H1 (cell line): ENCODE measurements around the gene KANSL1L. TPM values are rescaled to one million over a fixed set of nuclear protein-coding genes. Genes with fewer than 3 reads are reported as not detected.

Experiments
- CTCF ChIA-PET: fragments of 300-600 bp; sonication (Branson Sonifier 250); formaldehyde crosslinking; loops from one replicate; lab custom pipeline; 2021; ENCODE audit not compliant: partially characterized antibody; lab: Charles Lee
- POLR2A ChIA-PET: fragments of 300-600 bp; sonication (Branson Sonifier 250); formaldehyde crosslinking; loops from one replicate; lab custom pipeline; 2021; ENCODE audit warnings: inconsistent platforms; ENCODE audit not compliant: partially characterized antibody; lab: Charles Lee
- DNase-seq, 2 experiments: peaks; one replicate each; pipeline versions ENCODE4 v3.0.0 to v3.0.0-alpha.2; 2010 to 2022; ENCODE audit warnings: low spot score in 2 of 2, low read depth in 1 of 2, mixed read lengths in 1 of 2
- FAIRE-seq: peaks from 2 replicates; lab custom pipeline; 2011; peaks lifted over from hg19 to GRCh38; lab: Jason Lieb, UNC
- H2AFZ ChIP-seq: 2 replicates; pipeline ENCODE4 v1.8.1; 2012; ENCODE audit warnings: low read length, inconsistent platforms
- H2AK5ac ChIP-seq: 2 replicates; pipeline ENCODE4 v1.6.1; 2013; ENCODE audit warnings: low read depth, low read length
- H2BK120ac ChIP-seq: replicated peaks from 2 replicates; pipeline ENCODE3; 2013; ENCODE audit warnings: low read depth, low read length, inconsistent platforms
- H2BK12ac ChIP-seq: 2 replicates; pipeline ENCODE4 v1.6.1; 2013; ENCODE audit warnings: low read depth, low read length
- H2BK15ac ChIP-seq: 2 replicates; pipeline ENCODE4 v1.6.1; 2013; ENCODE audit warnings: low read length
- H2BK20ac ChIP-seq: 2 replicates; pipeline ENCODE4 v1.6.1; 2013; ENCODE audit warnings: low read length
- H2BK5ac ChIP-seq: 2 replicates; pipeline ENCODE4 v1.6.1; 2013; ENCODE audit warnings: low read depth, low read length
- H3K14ac ChIP-seq: 2 replicates; pipeline ENCODE4 v1.6.1; 2013; ENCODE audit warnings: inconsistent platforms; ENCODE audit not compliant: insufficient read length
- H3K18ac ChIP-seq: 2 replicates; pipeline ENCODE4 v1.6.1; 2013; ENCODE audit warnings: low read length; ENCODE audit errors: extremely low read depth
- H3K23ac ChIP-seq: 2 replicates; pipeline ENCODE4 v1.6.1; 2013; ENCODE audit warnings: inconsistent platforms; ENCODE audit not compliant: insufficient read length
- H3K23me2 ChIP-seq: 2 replicates; pipeline ENCODE4 v1.6.1; 2013; ENCODE audit warnings: low read depth, low read length
- H3K27ac ChIP-seq: 2 replicates; pipeline ENCODE4 v1.6.1; 2011; ENCODE audit warnings: low read depth, low read length, inconsistent platforms
- H3K27me3 ChIP-seq, 4 experiments: replicated peaks in 1 of 4; 1 replicate in 1 of 4; 2 replicates in 3 of 4; pipeline versions ENCODE4 v1.6.1 to v1.8.1; 2011 to 2013; ENCODE audit warnings: low read length in 3 of 4, mild to moderate bottlenecking in 3 of 4, inconsistent platforms in 2 of 4, mixed read lengths in 2 of 4, moderate library complexity in 1 of 4; ENCODE audit not compliant: control insufficient read depth in 3 of 4, insufficient read depth in 3 of 4; ENCODE audit errors: extremely low read depth in 1 of 4
- H3K36me3 ChIP-seq, 4 experiments: 2 replicates each; pipeline versions ENCODE4 v1.6.1 to v1.8.1; 2011 to 2013; ENCODE audit warnings: mild to moderate bottlenecking in 4 of 4, low read length in 3 of 4, moderate library complexity in 2 of 4, control low read depth in 1 of 4, inconsistent platforms in 1 of 4; ENCODE audit not compliant: insufficient read depth in 4 of 4, control insufficient read depth in 2 of 4
- H3K4ac ChIP-seq: replicated peaks from 2 replicates; pipeline ENCODE3; 2013; ENCODE audit warnings: low read length, low read depth, mixed read lengths, inconsistent platforms; ENCODE audit not compliant: insufficient read length
- H3K4me1 ChIP-seq, 4 experiments: replicated peaks in 1 of 4; 1 replicate in 1 of 4; 2 replicates in 3 of 4; pipeline versions ENCODE4 v1.6.1 to v1.8.1; 2011 to 2013; ENCODE audit warnings: low read length in 3 of 4, inconsistent platforms in 2 of 4, mixed read lengths in 1 of 4; ENCODE audit not compliant: insufficient read depth in 4 of 4, control insufficient read depth in 3 of 4
- H3K4me2 ChIP-seq, 2 experiments: 2 replicates each; pipeline versions ENCODE4 v1.6.1 to v1.8.1; 2011 to 2013; ENCODE audit warnings: low read depth in 2 of 2, low read length in 2 of 2, control low read depth in 1 of 2, inconsistent platforms in 1 of 2, mild to moderate bottlenecking in 1 of 2; ENCODE audit not compliant: insufficient read depth in 1 of 2
- H3K4me3 ChIP-seq, 4 experiments: fragments of 200-600, 300-600 bp in 1 of 4; sonication (generic), shearing (Covaris generic), sonication (Bioruptor Twin) in 1 of 4; 2 replicates each; pipeline versions ENCODE4 v1.5.1 to v1.8.1; 2011 to 2016; ENCODE audit warnings: low read length in 4 of 4, low read depth in 3 of 4, control low read depth in 2 of 4, inconsistent platforms in 2 of 4, mild to moderate bottlenecking in 2 of 4, mixed read lengths in 1 of 4, moderate library complexity in 1 of 4; ENCODE audit not compliant: insufficient read depth in 2 of 4; ENCODE audit errors: extremely low read depth in 1 of 4
- H3K56ac ChIP-seq: replicated peaks from 2 replicates; pipeline ENCODE3; 2013; ENCODE audit warnings: low read depth, mild to moderate bottlenecking, mixed read lengths, low read length, inconsistent platforms; ENCODE audit not compliant: insufficient read length
- H3K79me1 ChIP-seq: 2 replicates; pipeline ENCODE4 v1.6.1; 2013; ENCODE audit warnings: low read depth, low read length, control low read depth
- H3K79me2 ChIP-seq, 2 experiments: 2 replicates each; pipeline versions ENCODE4 v1.6.1 to v1.8.1; 2012 to 2013; ENCODE audit warnings: low read length in 2 of 2, mild to moderate bottlenecking in 2 of 2, inconsistent platforms in 1 of 2; ENCODE audit not compliant: insufficient read depth in 2 of 2, control insufficient read depth in 1 of 2
- H3K9ac ChIP-seq, 4 experiments: replicated peaks in 1 of 4; 1 replicate in 1 of 4; 2 replicates in 3 of 4; pipeline versions ENCODE4 v1.6.1 to v1.8.1; 2011 to 2013; ENCODE audit warnings: low read depth in 3 of 4, low read length in 3 of 4, control low read depth in 2 of 4, mild to moderate bottlenecking in 2 of 4, moderate library complexity in 2 of 4, inconsistent platforms in 1 of 4; ENCODE audit errors: extremely low read depth in 1 of 4
- H3K9me3 ChIP-seq, 2 experiments: 2 replicates each; pipeline versions ENCODE4 v1.6.1 to v1.8.1; 2012 to 2013; ENCODE audit warnings: mild to moderate bottlenecking in 2 of 2, moderate library complexity in 2 of 2, control low read depth in 1 of 2, inconsistent platforms in 1 of 2, low read depth in 1 of 2, low read length in 1 of 2, mixed read lengths in 1 of 2; ENCODE audit not compliant: insufficient read depth in 2 of 2
- H4K20me1 ChIP-seq, 2 experiments: replicated peaks in 1 of 2; 2 replicates each; pipeline versions ENCODE3 to v1.8.1; 2011 to 2013; ENCODE audit warnings: inconsistent platforms in 2 of 2, low read length in 2 of 2, mild to moderate bottlenecking in 1 of 2; ENCODE audit not compliant: insufficient read depth in 2 of 2, control insufficient read depth in 1 of 2
- H4K5ac ChIP-seq: 2 replicates; pipeline ENCODE4 v1.6.1; 2013; ENCODE audit warnings: low read length, low read depth, mixed read lengths, inconsistent platforms; ENCODE audit not compliant: insufficient read length
- H4K8ac ChIP-seq: 2 replicates; pipeline ENCODE4 v1.8.0; 2013; ENCODE audit warnings: mild to moderate bottlenecking, moderate library complexity, low read length, inconsistent platforms; ENCODE audit not compliant: insufficient read depth; ENCODE audit errors: extremely low read depth
- H4K91ac ChIP-seq: replicated peaks from 2 replicates; pipeline ENCODE3; 2013; ENCODE audit warnings: low read length, mixed read lengths, inconsistent platforms; ENCODE audit not compliant: insufficient read length
- ATF2 ChIP-seq: IDR thresholded peaks from 2 replicates; pipeline ENCODE4 v1.6.1; 2012; ENCODE audit warnings: low read length, inconsistent platforms
- BCL11A ChIP-seq, 2 experiments: IDR thresholded peaks; one replicate each; pipeline ENCODE4 v1.6.1; 2011; ENCODE audit warnings: low read depth in 2 of 2, low read length in 2 of 2, mild to moderate bottlenecking in 2 of 2
- E2F6 ChIP-seq: IDR thresholded peaks from 2 replicates; pipeline ENCODE4 v1.6.1; 2012; ENCODE audit warnings: inconsistent platforms
- EGR1 ChIP-seq: IDR thresholded peaks from 2 replicates; pipeline ENCODE4 v1.6.1; 2011; ENCODE audit warnings: low read depth, low read length, borderline replicate concordance
- FOSL1 ChIP-seq: IDR thresholded peaks from 2 replicates; pipeline ENCODE4 v1.6.1; 2011; ENCODE audit warnings: mild to moderate bottlenecking, low read depth, low read length, moderate library complexity; ENCODE audit not compliant: insufficient read depth
- GABPA ChIP-seq: IDR thresholded peaks from 2 replicates; pipeline ENCODE4 v1.6.1; 2011; ENCODE audit warnings: mild to moderate bottlenecking, low read length, moderate library complexity, borderline replicate concordance; ENCODE audit not compliant: insufficient read depth
- PHF8 ChIP-seq: fragments of 200-600 bp; sonication (generic); conservative IDR thresholded peaks from 2 replicates; pipeline ENCODE4 v1.7.1; 2012; ENCODE audit warnings: low read depth, mild to moderate bottlenecking, inconsistent platforms, low read length, moderate library complexity
- POLR2AphosphoS5 ChIP-seq: IDR thresholded peaks from 2 replicates; pipeline ENCODE4 v1.6.1; 2011; ENCODE audit warnings: low read depth, low read length
- RBBP5 ChIP-seq: IDR thresholded peaks from 2 replicates; pipeline ENCODE4 v1.7.1; 2012; ENCODE audit warnings: low read depth, mild to moderate bottlenecking, inconsistent platforms, low read length, moderate library complexity, borderline replicate concordance
- RNF2 ChIP-seq: fragments of 200-900, 300-1000 bp; sonication (generic); IDR thresholded peaks from 2 replicates; pipeline ENCODE4 v1.7.1; 2016; ENCODE audit warnings: borderline replicate concordance, low read depth, mild to moderate bottlenecking, antibody characterized with exemption, low read length; ENCODE audit not compliant: poor library complexity, severe bottlenecking; ENCODE audit errors: missing control alignments
- WGBS, 2 experiments: shearing (Covaris generic) in 1 of 2; methylation state at CpG; one replicate each; pipeline versions ENCODE4 v1.1.6 to v1.1.7; 2013 to 2015; ENCODE audit warnings: low lambda C conversion rate in 2 of 2, mixed read lengths in 2 of 2, inconsistent platforms in 1 of 2, low coverage in 1 of 2, missing lambda C conversion rate in 1 of 2; ENCODE audit not compliant: insufficient replicate concordance in 2 of 2, insufficient coverage in 1 of 2, insufficient read length in 1 of 2; ENCODE audit errors: extremely low coverage in 1 of 2, missing lambda C conversion rate in 1 of 2; 5-methylcytosine and 5-hydroxymethylcytosine counted together
- polyA plus RNA-seq, 7 experiments: library from polyadenylated mRNA; depleted of rRNA in 3 of 7; stranded (reverse) in 5 of 7; unstranded in 2 of 7; fragments of >200 nt in 5 of 7; fragments of 200-250 nt in 2 of 7; gene quantifications; 1 replicate in 5 of 7; 2 replicates in 1 of 7; 4 replicates in 1 of 7; pipeline versions ENCODE4 v1.2.1 to v1.2.3, GENCODE V29; 2011 to 2013; ENCODE audit warnings: missing spikeins in 2 of 7, mixed read lengths in 2 of 7
- total RNA-seq: library from RNA; stranded (reverse); fragmentation: NEBNext Ultra II Directional; extraction: Animal tissue kit (Norgen Biotek cat#: 25700); gene quantifications from 2 replicates; pipeline ENCODE4 v1.2.1, GENCODE V29; 2021

KANSL1L gene
- total and polyA plus RNA-seq, 2 of the 8 experiments (the other 6 are each of a cell fraction or from before 2014, with no cell fraction given): 5.4 to 17.2 TPM

- no peak overlapping the region for H2BK20ac ChIP-seq
- no peaks in the 10 kb centered on the region for H3K79me1 ChIP-seq
- 78% methylated on average over 2 of the region's 2 CpGs; no CpG with 5 or more reads in 1 of the 2 experiments for WGBS, 2 experiments
Observed at GRCh38 chr2:209990838-209991237, 180.4 kb downstream of the KANSL1L start.

More at GRCh38 chr2:209990838-209991237, 180.4 kb downstream of the KANSL1L start:
- no peak overlapping the region for H3K27ac ChIP-seq
- TF ChIP-seq BCL11A (IDR thresholded peaks at IDR 0.05; ENCODE audit: low read depth in 2 of 2, low read length in 2 of 2) (no peak), PHF8 (no peak), ATF2 (no peak), FOSL1 (no peak), RBBP5 (no peak), EGR1 (no peak), GABPA (no peak), RNF2 (no peak), POLR2AphosphoS5 (no peak), E2F6 (no peak)
- H3K23ac ChIP-seq: no peak overlapping the region
- no peak overlapping the region for H4K8ac ChIP-seq
- no peak overlapping the region for H3K14ac ChIP-seq
- CTCF ChIA-PET: interaction anchor here (0.7 to 1.3 kb wide), 2 partner anchors 9 to 509 kb away, joined by 3 read pairs; no protein-coding TSS in a partner anchor
- H3K9me3 ChIP-seq: no peaks in the 10 kb centered on the region
- H3K27me3 ChIP-seq: no peaks in the 10 kb centered on the region
- no peaks in the 10 kb centered on the region for H4K20me1 ChIP-seq
- no peak overlapping the region for H3K18ac ChIP-seq
- no peak overlapping the region for H3K4ac ChIP-seq
- FAIRE-seq (no peak), DNase-seq (no peak)
- H2BK12ac ChIP-seq: no peak overlapping the region
- H4K91ac ChIP-seq: no peak overlapping the region
- no peaks in the 10 kb centered on the region for H3K4me1 ChIP-seq
- H3K4me2 ChIP-seq: no peak overlapping the region
- H3K4me3 ChIP-seq: no peak overlapping the region
- H3K23me2 ChIP-seq: no peaks in the 10 kb centered on the region
- no peak overlapping the region for H3K9ac ChIP-seq
- no peak overlapping the region for H3K56ac ChIP-seq
- no peak overlapping the region for H2BK120ac ChIP-seq
- no peaks in the 10 kb centered on the region for H3K36me3 ChIP-seq
- H2BK5ac ChIP-seq: no peak overlapping the region
- H4K5ac ChIP-seq: no peak overlapping the region
- H2BK15ac ChIP-seq: no peak overlapping the region
- H3K79me2 ChIP-seq: no peaks in the 10 kb centered on the region
- H2AFZ ChIP-seq: no peak overlapping the region
- POLR2A ChIA-PET: no interaction called here
- no peak overlapping the region for H2AK5ac ChIP-seq
